Measurements from ENCODE around the gene DLGAP3.

Gene DLGAP3

DNA sequence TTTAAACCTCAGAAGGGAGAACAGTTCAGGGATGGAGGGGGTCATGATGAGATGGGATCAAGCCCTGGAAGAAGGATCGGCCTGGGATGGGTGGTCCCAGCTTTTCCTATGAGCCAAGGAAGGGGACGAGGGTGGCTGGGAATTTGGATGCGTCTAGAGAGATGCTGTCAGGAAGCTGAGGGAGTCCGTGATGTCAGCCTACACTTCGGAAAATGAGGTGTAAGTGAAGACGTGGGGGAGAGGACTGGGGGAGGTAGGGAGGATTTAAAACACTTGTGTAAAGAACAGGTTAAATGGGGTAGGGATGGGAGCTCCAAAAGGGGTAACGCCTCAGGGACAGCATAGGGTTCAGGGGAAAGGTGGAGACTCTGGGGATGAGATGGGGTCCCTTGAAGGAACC, 27.5 kb downstream of the DLGAP3 start:
- DNase-seq: no peak

DNA sequence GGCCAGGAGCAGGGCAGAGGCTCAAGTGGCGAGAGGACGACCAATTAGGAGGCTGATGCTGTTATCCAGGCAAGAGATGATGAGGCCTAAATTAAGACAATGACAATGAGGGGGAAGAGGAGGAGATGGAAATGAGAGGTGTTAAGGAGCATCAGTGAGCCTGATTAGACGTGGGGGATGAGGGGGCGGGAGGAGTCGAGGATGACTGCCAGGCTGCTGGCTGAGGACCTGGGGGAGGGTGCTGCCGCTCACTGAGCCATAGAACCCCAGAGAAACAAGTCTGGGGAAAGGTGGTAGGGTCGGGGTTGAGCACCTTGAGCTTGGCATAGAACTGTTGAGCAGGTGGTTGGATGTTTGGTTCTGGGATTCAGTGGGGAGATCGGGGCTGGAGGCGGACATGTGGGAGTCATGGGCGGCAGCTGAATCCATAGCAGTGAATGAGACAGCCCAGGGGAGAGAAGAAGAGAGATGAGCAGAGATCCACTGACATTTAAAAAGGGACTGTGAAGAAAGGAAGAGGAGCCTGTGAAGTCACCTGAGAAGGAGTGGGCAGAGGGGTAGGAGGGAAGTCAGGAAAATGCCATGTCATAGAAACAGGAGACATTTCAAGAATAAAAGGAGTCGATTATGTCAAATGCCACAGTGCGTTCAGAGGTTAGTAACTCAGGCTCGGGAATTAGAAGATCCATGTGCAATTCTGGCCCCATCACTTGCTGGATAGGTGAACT, 28.5 kb downstream of the DLGAP3 start:
- DNase-seq: no peak

DNA sequence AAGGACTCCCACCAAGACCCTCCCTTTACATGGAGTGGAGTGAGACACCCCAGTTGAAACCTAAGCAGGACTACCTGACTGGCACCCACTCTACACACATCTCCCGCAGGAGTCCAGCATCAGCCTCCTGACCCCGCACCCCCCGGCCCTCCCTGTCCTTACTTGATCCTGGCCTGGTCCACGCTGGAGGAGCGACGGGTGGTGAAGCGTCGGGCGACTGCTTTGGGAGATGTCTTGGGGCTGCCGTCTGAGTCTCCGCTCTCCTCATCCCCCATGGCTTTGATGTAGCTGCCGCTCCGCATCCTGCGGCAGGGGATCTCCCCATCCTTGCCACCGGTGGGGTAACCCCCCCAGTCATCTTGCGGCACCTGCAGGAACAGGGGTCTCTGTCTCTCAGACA, 29.5 kb downstream of the DLGAP3 start:
- DNase-seq: no peak

DNA sequence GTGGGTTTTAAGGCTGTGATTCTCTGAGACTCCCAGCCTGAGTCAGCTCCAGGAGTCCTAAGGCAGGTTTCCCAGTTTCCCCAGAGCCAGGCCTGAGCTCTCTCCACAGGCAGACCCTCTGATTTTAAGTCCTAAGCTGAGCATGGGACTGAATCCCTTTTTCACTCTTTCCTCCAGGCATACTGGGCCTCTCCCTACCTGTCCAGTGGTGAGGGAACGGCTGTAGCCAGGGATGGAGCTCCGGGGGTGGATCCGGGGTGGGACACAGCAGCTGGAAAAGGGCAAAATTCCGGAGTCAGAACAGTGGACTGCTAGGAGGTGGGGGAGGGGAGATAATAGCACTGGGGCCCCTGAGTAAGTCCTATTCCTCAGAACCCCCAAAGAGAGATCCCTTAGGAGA, 30.0 kb downstream of the DLGAP3 start:
- DNase-seq: no peak

DNA sequence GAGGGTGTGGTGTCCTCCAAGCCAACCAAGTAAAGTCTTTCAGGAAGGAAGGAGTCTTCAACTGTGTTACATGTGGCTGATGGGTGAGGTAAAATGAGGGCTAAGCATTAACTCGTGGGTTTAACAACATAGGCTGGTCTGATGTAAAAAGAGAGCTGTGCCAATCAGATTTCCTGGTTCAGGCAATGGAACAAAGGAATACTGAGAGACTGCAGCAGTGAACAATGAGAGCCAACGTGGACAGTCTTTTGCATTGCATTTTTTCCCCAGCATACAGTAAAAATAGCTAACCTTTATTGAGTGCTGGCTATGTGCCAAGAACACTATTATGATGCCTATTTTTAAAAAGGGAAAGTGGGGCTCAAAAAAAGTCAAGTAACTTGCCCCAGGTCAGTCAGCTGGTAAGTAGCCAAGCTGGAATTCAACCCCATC, 31.1 kb downstream of the DLGAP3 start:
- no peak for DNase-seq

DNA sequence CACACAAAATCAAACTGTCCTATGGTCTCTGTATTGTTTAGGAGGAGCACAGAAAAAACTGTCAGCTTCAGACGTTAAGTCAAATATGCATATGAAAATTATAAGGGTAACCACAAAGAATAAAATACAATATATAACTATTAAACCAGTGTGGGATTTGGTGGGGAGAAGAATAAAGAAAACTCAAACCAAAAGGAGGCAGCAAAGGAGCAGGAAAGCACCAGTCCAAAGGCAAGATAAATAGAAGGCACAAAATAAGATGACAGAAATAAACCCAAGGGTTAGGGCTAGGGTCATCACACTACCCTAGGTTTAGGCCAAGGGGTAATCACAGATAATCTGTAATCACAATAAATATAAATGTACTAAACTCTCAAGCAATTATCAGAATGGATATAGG, 32.8 kb downstream of the DLGAP3 start:
- no peak for DNase-seq

DNA sequence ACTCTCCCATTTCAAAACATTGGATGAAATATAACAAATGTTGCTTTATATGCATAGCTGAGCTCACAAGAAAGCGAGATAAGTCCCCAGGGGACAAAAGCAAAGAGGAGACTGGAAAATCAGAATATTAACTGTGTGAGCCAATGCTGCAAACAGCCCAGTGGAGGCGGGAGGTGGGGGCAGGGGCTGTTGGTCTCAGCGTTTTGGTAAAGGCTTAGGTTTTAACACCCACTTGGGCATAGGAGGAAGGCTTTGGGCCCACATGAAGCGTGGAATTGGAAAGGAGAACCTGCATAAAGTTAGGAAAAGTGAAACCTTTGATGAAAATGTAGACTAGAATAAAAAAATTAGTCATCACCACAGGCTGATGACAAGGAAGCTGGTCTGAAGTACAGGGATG, 39.7 kb downstream of the DLGAP3 start:
- DNase-seq: no peak

DNA sequence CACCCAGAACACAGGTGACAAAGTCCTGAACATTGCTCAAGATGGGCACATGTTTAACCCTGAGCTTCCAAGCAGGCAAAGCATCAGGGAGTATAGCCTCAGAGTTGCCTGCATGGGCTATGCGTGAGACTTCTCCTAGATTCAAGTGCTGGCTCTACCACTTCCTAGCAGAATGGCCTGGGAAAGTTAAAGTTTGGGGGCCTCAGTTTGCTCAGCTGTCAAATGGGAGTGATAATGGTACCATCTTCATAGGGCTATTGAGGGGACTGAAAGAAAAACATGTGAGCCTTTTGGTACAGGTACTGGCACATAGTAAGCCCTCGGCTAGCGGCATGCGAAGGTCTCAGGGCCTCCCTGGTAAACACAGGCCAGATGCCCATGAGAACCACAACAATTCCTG, 41.9 kb downstream of the DLGAP3 start:
- DNase-seq: no peak

DNA sequence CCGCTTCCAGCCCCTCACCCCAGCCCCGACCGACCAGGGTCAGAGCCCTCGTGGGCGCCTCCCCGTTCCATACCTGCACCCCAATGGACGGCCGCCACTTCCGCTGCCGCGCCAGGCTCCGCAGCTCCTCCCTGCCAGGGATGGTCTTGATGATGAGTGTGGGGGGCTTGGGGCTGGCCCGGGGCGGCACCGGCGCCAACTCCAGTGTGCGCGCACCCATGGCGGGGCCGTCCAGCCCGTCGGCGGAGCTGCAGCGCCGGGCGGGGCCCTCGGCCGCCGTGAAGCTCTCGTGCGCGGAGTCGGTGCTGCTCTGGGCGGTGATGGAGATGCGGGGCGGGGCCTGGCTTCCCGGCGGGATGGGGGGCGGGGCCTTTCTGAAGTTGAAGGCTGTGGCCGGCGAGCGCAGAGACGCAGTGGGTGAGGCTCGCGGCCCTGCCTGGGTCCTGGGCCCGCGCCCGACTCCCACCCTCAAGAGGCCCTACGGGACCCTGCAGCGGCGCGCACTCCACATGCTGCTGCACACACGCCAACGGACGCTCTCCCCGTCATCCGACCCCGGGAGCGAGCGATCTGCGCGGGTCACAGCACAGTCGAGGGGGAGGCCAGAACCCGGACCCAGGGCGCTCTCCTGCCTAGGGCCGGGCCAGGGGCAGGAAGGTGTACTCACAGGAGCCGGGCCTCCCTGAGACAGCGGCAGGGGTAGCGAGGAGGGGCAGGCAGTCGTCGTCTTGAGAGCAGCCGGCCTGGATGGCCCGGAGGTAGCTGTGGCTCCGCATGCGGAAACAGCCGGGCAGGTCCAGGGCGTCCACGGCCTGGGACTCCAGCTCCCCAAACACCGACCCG, 43.8 kb downstream of the DLGAP3 start:
- DNase-seq: no peak

DNA sequence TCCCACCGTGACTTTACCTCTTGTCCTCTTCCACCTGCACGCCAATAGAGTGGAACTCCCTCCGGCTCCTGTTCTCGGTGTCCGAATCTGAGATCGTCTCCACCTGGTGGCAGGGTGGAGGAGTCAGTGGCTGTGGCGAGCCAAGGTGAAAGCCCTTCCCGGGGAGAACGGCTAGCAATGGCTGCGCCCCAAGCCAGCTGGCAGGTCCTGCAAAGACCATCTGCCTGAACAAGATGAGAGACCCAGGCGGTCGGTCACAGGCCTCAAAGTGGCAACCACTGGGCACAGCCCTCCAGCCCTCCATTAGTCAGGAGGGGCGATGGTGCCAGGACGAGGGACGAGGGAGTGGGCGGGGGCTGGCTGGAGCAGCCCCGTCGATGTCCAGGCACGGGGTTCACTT, 44.5 kb downstream of the DLGAP3 start:
- no peak for DNase-seq

DNA sequence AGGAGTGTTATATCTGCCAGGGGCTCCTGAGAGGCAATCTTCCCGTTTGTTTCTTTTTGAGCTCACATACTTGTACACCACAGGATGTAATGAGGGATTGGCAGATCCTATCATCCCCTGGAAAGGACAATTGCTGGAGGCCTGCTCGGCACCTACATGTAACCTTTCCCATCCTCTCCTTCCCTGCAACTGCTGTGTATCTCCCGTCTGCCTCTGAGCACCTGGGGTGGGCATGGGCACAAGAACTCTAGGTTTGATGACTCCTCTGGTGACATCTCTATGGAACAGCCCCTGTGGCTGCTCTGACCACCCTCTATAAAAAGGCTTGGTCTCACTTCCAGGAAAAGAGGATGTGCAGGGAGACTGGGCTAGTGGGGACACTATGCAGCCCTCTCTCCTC, 44.9 kb downstream of the DLGAP3 start:
- no peak for DNase-seq

DNA sequence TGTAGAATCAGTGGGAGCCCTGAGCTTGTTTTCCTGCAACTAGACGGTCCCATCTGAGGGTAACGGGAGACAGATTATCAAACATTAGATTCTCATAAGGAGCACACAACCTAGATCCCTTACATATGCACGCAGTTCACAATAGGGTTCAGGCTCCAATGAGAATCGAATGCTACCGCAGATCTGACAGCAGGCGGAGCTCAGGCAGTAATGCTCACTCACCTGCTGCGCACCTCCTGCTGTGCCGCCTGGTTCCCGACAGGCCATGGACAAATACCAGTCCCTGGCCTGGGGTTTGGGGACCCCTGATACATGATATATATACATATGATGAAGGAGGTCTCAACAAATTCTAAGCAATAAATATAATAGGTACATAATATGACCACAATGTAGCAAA, 50.2 kb downstream of the DLGAP3 start:
- DNase-seq: no peak

DNA sequence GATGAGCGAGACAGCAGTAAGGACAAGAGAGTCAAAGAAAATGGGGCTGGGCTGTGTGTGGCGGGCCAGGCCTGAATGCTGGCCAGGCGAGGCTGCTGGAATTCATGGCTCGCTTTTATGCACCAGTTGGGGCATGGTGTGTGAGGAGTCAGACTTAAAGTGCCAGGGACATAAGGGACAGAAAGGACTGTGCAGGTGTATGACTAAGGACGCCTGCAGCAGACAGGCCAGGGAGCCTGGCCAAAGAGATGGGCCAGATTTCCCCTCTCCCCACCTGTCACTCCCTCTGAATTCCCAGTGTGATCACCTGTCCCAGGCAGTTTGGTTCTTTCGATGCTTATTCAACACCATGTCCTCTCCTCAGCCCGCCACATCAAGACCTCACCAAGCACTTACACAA, 53.0 kb downstream of the DLGAP3 start:
- no peak for DNase-seq

DNA sequence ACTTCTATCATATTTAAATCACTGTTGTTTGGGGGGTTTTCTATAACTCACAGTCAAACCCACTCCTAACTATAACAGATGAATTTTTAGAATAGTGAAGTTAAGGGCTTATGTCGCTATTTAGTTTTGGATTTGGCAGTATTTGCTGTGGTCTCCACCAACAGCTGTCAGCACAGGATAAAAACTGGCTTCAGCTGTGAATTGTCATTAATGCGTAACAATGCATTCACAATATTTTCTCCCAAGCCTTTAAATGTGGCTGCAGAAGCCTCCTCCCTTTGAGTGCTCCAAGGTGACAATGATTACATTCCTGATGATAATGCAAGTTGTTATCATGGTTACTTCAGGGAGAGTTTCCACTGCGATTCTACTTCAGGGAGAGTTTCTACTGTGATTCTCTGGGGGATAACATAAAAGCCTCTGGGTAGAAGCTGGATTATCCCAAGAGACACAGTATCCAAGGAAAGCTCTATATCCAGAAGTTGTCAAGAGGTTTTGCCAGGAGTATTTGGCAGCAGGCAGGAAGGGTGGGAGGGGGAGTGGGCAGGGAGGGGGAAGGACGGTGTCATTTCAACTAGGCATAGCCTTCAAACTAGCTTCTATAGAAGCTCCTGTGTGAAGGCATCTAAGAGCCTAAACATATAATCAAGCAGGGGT, 55.0 kb downstream of the DLGAP3 start:
- no peak for DNase-seq

DNA sequence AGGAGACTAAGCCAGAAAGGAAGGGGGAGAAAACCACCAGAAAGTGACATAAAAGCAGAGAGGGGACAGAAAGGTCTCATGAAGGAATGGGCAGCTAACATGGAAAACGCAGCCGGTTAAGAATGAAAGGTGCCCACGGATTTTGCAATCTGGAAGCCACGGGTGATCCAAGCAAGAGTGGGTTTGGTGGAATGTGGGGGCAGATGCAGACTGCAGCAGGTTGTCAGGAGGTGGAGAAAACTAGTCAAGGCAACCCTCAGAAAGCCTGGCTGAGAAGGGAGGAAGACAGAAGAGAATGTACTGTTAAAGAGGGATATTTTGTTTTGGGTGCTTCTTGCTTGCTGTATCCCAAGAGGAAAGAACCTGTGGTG, 57.3 kb downstream of the DLGAP3 start:
- no peak for DNase-seq

DNA sequence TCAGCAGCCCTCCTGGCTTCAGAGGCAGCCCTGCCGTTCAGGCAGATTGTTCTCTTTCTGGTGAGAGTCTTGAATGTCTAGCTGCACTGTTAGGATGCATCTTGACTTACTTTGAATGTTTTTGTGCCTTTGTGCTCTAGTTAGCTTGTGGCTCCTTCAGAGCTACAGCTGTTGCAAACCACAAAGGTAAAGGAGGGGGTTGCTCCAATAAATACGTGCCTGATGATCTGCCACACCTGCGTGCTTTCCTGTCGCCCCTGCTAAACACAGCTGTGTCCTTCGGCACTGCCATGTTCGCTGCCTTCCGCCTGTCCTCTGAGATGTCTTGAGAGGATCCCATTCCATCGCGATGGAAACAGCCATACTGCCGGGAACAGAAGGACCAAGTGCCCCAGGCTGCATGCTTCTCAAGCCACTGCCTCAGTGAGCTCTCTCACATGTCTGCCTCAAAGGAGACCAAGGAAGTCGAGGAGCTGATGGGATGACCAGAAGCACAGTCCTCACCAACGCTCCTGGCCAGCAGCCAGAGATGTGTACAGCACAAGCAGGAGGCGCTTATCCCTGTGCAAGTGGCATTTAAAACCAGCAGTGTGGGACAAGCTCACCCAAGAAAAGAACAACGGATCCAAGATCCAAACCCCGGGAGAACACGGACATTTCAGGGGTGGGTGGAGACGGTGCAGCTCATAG, 57.9 kb downstream of the DLGAP3 start:
- DNase-seq: no peak

DNA sequence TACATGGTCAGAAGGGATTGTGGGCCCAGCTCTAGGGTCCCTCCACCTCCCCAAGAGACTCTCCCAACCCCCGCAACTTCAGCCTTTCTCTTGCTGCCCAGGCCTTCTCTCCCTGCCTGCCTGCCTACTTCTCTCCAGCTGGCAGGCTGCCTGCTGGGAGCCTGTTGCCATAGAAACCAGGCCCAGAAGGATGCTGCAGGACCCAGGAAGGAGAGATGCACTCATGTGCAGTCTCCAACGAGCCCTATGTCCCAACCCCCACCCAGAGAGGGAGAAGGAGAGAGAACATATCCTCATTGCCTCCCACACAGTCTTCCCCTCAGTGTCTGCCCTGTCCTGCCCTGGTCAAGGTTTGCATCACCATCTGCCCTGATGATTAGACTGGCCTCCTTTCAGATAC, 59.1 kb downstream of the DLGAP3 start:
- DNase-seq: no peak

DNA sequence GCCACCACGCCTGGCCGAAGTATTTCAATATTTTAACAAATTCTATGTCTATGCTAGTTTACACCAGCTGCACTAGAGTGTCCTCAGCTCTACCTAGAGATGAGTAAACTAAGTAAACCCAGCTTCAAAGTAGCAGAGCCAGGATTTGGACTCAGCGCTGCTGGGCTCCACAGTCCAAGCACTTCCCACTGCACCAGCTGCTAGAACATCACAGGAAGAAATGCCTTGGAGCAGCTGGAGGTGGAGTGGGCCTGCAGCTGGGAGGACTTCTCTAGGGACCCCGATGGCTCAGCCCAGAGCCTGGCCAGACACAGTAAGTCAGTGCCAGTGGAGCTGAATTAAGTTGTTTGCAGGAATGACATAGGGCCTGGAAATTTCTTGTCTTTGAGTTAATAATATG, 59.7 kb downstream of the DLGAP3 start:
- DNase-seq: no peak

DNA sequence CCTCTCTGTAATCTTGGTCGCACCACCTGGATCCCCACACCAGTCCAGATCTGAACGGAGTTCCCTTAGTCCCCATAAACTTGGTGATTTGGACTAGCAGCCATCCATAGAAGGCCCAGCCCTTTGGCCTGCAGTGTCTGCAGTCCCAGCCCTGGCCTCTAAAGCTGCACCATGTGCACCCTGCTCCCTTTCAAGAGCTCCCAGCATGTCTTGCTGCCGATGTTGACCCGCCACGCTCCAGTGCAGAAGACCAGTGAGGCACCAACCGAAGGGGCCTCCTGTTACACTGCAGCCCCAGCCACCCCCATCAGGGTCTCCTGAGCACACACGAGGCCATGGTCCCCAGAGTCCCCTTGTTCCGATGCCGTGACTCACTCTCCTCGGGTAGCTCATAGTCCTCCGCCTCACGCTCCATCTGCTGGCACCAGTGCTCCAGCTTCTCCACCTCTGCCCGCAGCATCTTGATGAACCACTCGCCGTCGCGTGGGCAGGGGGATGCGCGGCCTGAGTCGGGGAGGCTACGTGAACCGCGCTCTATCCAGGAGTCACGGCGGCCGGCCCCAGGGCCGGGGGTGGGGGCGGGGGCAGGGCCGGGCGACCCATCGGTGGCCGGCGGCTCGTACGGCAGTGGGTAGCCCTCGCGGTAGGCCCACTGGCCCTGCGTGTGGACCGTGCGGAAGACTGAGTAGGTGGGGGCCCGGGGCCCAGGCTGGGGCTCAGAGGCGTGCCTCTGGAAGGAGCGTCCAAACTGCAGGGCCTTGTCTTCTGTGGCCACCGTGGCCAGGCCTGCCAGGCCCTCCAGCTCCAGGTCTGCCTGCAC, 61.0 kb downstream of the DLGAP3 start:
- no peak for DNase-seq

DNA sequence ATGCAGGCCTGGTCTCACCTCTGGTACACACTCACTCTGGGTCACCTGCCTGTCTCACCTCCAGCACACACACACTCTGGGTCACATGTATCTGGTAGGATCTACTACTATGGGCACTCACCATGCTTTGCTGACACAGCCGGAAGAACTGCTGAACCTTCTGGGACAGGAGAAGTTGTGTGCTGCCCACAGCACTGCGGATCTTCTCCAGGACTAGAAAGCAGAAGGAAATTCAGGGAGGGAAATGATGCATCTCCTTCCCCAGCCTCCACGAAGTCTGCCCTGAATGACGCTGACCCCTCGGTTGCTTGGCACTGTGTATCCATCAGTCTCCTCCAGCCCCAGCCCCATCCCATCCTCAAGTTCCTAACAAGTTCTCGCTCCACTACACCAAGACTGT, 62.0 kb downstream of the DLGAP3 start:
- DNase-seq: no peak

DNA sequence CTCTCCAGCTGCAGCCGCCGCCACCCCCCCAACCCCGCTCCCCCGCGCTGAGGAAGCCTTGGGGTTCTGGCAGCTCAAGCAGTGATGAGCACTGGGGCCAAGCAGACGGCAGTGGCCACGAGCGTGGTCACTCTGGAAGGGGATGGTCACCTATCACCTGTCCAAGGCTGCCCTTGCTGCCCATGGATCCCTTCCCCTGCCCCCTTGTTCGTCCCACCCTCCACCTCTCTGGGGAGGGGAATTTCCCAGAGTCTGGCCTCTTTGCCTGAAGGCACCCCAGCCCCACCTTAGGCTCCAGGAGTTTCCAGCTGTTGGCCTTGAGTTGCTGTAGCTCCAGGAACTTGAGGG, 62.7 kb downstream of the DLGAP3 start:
- DNase-seq: no peak

DNA sequence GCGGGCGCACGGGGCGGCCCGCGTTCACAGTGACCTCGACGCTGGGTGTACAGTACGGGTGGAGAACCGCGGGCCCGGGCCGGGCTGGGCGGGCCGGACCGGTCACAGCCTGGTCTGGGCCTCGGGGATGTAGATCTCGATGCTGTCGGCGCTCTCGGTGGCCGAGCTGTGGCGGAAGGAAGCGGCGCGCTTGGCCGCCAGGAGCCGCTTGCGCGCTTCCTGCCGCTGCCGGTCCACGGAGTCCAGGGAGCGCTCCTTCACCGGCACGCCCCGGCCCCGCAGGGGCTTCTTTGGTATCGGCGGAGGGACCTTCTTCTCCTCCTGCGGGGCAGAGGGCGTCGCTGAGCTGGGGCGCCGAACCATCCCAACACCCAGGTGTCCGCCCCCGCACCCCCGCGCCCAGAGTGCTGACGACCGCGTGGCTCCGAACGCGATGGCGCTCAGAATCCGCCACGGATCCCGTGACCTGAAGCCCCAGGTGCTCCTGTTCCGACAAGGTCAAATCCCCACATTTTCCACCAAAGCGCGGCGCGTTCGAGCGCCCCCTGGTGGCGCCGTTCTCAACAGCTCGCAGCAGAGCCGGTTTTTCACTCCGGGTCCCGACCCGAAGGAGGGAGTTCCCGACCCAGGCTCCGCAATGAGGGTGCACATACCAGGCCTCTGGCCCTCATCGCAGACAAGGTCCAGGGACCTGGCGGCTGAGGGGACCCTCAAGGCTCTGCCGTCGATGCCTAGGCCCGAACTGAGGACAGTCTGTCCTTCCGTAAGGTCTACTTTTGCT, 63.3 kb downstream of the DLGAP3 start:
- no peak for DNase-seq
